PC-3 (cell line): ENCODE data around the gene PHLDB1.

ENCODE experiments used
- CTCF ChIP-seq: fragments of 300-600 bp; sonication (generic); conservative IDR thresholded peaks from 2 replicates; pipeline ENCODE4 v1.5.1; 2017; ENCODE audit warnings: antibody characterized with exemption, low read depth, mild to moderate bottlenecking, low read length
- EZH2 ChIP-seq: fragments of 300-600 bp; sonication (generic); IDR thresholded peaks from one replicate; pipeline ENCODE4 v1.6.1; 2017; ENCODE audit warnings: antibody characterized with exemption, mild to moderate bottlenecking, low read length; ENCODE audit not compliant: unreplicated experiment
- EZH2phosphoT487 ChIP-seq: fragments of 300-600 bp; sonication (generic); IDR thresholded peaks from 2 replicates; pipeline ENCODE4 v1.6.1; 2018; ENCODE audit warnings: mild to moderate bottlenecking, antibody characterized with exemption, low read length, borderline replicate concordance

- TF ChIP-seq CTCF: no peak
- TF ChIP-seq EZH2phosphoT487: no peak
- no peak for TF ChIP-seq EZH2
Observed at GRCh38 chr11:118602331-118602730, 5.1 kb upstream of the PHLDB1 start.
